GM21526 (cell line): Measurements from ENCODE around the gene CLIC6.
A peak's percentile ranks its signal among the peaks of the same experiment; 100 is the strongest.
"Not testable (repeated sequence)": the region's sequence is repeated elsewhere in the genome, so short reads cannot be mapped to it uniquely, and the experiment has no call there.

Experiments used
- ATAC-seq: cut with Tn5 transposase; IDR thresholded peaks from one replicate; pipeline ENCODE4 v1.9.1; 2021; ENCODE audit warnings: moderate library complexity; ENCODE audit not compliant: unreplicated experiment, low FRiP score

The CLIC6 gene

DNA sequence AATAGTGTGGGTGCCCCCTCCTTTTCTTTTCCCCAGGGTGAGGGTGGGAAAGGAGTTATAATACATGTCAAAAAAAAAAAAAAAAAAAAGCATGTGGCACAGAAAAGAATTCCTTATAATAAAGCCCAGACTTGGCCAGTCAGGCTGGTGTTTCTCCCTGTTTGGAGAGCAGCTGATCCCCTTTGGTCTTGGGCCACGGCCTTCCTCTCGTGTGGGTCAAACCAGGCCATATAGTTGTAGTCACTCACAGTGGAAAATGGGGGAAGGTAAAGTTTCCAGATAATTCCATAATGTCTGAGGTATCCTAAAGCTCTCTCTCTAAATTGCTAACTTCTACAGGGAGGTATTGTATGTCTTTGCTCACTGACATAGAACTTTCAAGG, 22.0 kb downstream of the CLIC6 start:
- no peak for ATAC-seq

- no peak for ATAC-seq
These were observed 22.7 kb downstream of the CLIC6 start for GRCh38 chr21:34691390-34692032.

DNA sequence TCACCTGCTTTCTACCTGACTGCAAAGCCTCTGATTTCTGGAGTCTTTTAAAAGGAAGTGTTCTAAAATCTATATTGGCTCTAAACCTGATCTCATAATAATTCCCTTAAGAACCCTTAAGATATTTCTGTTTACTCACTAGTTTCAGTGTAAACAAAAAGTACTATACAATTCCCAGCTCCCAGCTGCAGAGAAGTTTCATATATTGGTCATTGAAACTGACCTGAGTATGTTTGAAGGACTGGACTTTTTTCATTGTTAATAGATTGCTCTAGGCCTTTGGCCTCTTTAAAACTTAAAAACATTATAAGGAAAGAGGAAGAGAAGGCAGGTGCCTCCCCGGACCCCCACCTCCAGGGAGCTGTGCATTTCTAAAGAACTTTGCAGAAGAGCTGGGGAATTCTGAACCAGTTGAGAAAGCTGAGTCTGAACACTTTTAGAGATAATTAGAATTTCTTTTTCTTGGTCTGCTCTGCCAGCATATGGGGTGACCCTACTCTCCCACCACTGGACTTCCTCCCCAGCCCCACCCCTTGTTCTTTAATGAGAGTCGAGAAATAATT, 23.7 kb downstream of the CLIC6 start:
- no peak for ATAC-seq

GRCh38 chr21:34693192-34693810, 24.5 kb downstream of the CLIC6 start:
- no peak for ATAC-seq

DNA sequence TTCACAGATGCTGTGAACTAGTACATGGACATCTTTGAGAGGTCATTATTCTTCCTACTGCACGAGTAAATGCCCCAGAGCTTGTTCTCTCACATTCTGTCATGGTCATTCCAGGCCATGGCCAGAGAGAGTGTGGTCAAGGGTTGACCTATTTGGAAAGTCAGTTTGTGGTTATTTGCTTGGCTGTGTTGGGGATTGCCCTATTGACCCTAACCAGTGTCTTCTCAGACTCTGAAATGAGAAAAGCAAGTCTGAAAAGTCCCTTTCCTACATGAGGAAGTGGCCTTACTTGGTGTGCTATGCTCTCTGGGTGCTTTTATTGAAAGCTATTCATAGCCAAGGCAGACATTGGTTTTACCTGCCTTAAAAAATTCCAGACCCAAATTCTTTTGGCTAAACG, 26.6 kb downstream of the CLIC6 start:
- no peak for ATAC-seq

- no peak for ATAC-seq
These were observed 27.3 kb downstream of the CLIC6 start for GRCh38 chr21:34696121-34696520.

GRCh38 chr21:34697826-34698225, 29.0 kb downstream of the CLIC6 start:
- ATAC-seq, result no peak

- ATAC-seq, result no peak
These were observed 29.6 kb downstream of the CLIC6 start for GRCh38 chr21:34698270-34699015.

DNA sequence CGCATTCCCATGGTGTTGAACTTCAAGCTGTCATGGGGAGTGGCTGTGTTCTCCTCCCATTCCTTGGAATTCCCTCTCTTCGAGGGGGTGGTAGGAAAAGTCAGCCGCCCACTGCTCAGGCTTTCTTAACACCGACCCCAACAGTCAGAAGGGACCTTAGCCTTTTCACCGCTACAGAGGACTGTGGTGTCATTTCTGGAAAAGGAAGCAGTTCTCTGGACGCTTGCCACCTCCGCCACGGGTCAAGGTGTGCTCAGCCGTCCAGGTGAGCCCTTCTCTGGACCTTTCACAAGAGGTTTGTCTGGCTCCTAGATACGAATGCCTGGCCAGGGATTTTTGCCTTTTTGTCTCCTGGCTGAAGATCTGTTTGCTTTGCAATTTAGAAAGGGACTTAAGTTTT, 31.8 kb downstream of the CLIC6 start:
- no peak for ATAC-seq

DNA sequence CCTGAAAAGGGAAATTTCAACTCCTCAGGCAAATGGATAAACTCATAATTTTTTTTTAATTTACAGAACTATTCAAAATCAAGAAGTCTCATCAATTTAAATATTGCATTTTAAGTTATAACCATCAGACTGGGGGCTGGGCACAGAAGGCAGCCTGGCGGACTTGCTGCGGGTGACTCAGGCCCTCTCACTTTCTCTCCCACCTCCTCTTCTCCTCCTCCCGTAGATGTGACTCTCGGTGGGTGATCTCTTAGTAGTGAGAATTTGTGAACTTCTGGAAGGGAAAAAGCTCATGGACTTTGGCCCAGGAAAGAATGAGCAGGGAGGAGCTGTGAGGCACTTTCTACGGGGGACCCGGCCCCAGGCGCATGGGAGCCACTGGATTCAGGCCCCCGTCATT, 32.9 kb downstream of the CLIC6 start:
- ATAC-seq, result no peak

- no peak for ATAC-seq
These were observed 33.8 kb downstream of the CLIC6 start for GRCh38 chr21:34702341-34703170.

DNA sequence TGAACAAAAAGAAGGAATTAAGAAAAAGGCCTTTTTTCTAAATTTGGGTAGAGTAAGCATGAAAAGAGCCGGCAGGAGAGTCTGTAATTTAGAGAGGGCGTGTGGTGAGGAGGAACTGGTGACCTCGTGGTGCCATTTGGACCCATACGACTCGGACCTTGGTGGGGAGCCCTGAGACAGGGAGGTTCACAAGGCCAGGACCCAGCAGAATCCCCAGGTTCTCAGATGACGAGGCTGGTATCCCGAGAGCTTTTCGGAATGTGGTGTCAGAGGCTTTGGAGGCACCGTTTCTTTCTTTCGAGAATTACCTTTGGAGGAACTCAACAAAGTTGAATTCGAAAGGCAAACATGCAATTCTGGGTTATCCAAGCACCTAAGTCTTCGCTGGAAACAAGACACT, 34.8 kb downstream of the CLIC6 start:
- no peak for ATAC-seq

DNA sequence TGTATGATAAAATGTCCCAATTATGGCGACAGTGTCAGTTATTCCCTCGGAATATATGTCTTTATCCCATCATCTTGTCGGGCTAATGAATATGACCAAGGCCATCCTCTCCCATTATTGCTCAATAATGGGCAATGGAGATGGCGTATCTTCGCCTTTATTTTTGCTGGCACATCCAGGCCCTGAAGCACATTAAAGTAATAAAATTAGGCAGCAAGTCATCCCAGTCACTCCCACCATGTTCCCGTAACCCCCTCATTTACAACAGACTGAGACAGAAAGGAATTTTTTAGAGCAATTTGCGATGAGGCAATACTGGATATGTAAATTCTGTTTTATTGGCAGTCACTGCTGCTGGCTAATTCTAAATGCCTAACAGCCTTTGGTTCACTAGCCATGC, 35.3 kb downstream of the CLIC6 start:
- ATAC-seq, result no peak

- ATAC-seq, result no peak
These were observed 36.2 kb downstream of the CLIC6 start for GRCh38 chr21:34705011-34705410.

DNA sequence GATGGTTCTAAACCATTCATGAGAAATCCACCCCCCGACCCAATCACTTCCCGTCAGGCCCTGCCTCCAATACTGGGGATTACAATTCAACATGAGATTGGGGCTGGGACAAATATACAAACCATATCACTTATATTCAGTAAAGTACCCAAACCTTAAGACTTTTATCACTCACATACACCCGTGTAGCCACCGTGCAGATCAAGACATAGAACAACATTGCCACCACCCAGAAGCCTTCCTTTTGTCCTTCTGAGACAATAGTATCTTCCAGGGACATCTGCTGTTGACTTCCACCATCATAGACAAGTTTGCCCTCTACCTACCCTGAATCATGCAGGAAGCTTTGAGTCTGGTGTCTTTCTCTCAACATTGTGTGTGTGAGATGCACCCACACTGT, 37.5 kb downstream of the CLIC6 start:
- no peak for ATAC-seq

GRCh38 chr21:34707876-34708325, 39.1 kb downstream of the CLIC6 start:
- ATAC-seq, result peak; percentile 83

DNA sequence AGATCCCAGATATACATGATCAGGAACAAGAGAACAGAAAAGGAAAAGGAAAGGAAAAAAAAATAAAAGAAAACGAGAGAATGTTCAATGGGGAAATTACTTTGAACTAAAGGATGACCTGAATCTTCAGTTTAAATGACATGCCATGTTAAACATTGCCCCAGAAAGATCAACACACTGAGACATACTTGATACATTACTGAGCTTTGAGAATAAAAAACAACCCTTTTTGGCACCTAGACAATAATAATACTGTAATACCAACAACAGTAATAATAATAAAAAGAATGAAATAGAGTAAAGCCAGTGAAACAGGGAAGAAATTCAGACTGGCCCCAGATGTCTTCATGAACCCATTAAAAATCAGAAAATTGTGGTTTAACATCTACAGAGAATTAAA, 44.8 kb downstream of the CLIC6 start:
- no peak for ATAC-seq

DNA sequence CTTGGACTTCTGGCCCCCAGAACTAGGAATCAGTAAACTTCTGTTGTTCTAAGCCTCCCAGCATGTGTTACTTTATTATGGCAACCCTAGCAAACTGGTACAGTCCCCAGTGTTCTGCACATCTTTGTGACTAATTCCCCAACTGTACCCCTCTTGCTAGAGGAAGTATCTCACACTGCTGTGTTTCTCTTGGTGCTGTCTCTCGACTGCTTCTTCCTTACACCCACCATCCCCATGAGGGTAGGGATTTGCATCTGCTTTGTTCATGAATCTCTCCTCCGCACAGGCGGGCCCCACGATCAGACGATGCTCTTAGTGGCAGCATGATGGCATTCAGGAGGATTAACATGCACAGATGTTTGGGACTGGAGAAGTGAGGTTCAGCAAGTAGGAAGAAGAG, 46.7 kb downstream of the CLIC6 start:
- no peak for ATAC-seq

GRCh38 chr21:34715985-34716596, 47.3 kb downstream of the CLIC6 start:
- no peak for ATAC-seq

GRCh38 chr21:34718529-34718928, 49.7 kb downstream of the CLIC6 start:
- ATAC-seq, result not testable (repeated sequence)
